ENCODE data around the gene MAPK10. TPM values are rescaled to one million over a fixed set of nuclear protein-coding genes. Genes with fewer than 3 reads are reported as not detected.
A peak's percentile ranks its signal among the peaks of the same experiment; 100 is the strongest.

Gene MAPK10
- polyA plus RNA-seq, 2 of the 4 experiments (the other 2 are of a cell fraction): 1.4 to 3.4 TPM

GRCh38 chr4:86203176-86203575, 156.7 kb downstream of the MAPK10 start:
- ChIA-PET POLR2A (no interaction called here), CTCF (no interaction called here)
- DNase-seq (ENCODE audit: low read depth in 1 of 2, low spot score in 1 of 2) (no peak), FAIRE-seq (no peak), ATAC-seq (no peak)
- H3K4me2 ChIP-seq: no peak overlapping the region
- 85% methylated on average over 2 of the region's 2 CpGs for whole genome bisulfite sequencing (ENCODE audit: missing lambda C conversion rate)
- no peak for TF ChIP-seq CHD2 (IDR thresholded peaks at IDR 0.05; ENCODE audit: low read length, partially characterized antibody)
- no peak for TF ChIP-seq TFCP2L1 (CRISPR knock-in tag; IDR thresholded peaks at IDR 0.05)
- no peak for TF ChIP-seq TP53 (CRISPR knock-in tag; IDR thresholded peaks at IDR 0.05)
- TF ChIP-seq HDAC2 (IDR thresholded peaks at IDR 0.05): no peak
- TF ChIP-seq JUN (IDR thresholded peaks at IDR 0.05): no peak
- no peak for TF ChIP-seq MAZ (IDR thresholded peaks at IDR 0.05; ENCODE audit: borderline replicate concordance, low read depth, low read length)
- TF ChIP-seq HOXB13 (CRISPR knock-in tag; IDR thresholded peaks at IDR 0.05; ENCODE audit: low read depth): no peak
- no peak for TF ChIP-seq REST (IDR thresholded peaks at IDR 0.05)
- no peak for TF ChIP-seq RARB (CRISPR knock-in tag; IDR thresholded peaks at IDR 0.05)
- no peak for TF ChIP-seq FOSB (CRISPR knock-in tag; IDR thresholded peaks at IDR 0.05)
- no peaks in the 10 kb centered on the region for H3K9me3 ChIP-seq
- no peak overlapping the region for H3K27ac ChIP-seq
- H3K4me3 ChIP-seq: no peak overlapping the region
- H3K4me1 ChIP-seq: no peaks in the 10 kb centered on the region

GRCh38 chr4:86185659-86186058, 174.2 kb downstream of the MAPK10 start:
- H3K4me3 ChIP-seq: no peak overlapping the region
- peaks cover 35% of the 10 kb centered on the region for H3K4me1 ChIP-seq
- FAIRE-seq (no peak), ATAC-seq (no peak), DNase-seq (ENCODE audit: low read depth in 1 of 2, low spot score in 1 of 2) (no peak)
- POLR2A ChIA-PET: no interaction called here
- CTCF ChIA-PET: no interaction called here
- no peak for TF ChIP-seq RAD21 (conservative IDR thresholded peaks at IDR 0.05 in 1 of 2, IDR thresholded peaks at IDR 0.05 in 1 of 2)
- no peak for TF ChIP-seq EHMT2 (IDR thresholded peaks at IDR 0.05; ENCODE audit: low read depth)
- TF ChIP-seq POLR2AphosphoS2 (conservative IDR thresholded peaks at IDR 0.05; ENCODE audit: low read length): no peak
- no peak for TF ChIP-seq PHF8 (IDR thresholded peaks at IDR 0.05; ENCODE audit: borderline replicate concordance, low read depth)
- TF ChIP-seq MAFK (IDR thresholded peaks at IDR 0.05; ENCODE audit: partially characterized antibody): peak; percentile 11
- 64% methylated on average over 1 of the region's 1 CpG for WGBS (ENCODE audit: missing lambda C conversion rate)
- no peaks in the 10 kb centered on the region for H3K9me3 ChIP-seq
- no peak overlapping the region for H3K27ac ChIP-seq
- H3K4me2 ChIP-seq: 0 out of 3 replicates have a peak overlapping the region, but pooled peaks have one; percentile 30

GRCh38 chr4:86184901-86185285, 175.0 kb downstream of the MAPK10 start:
- Histone ChIP-seq H3K4me3 (no peak overlapping the region), H3K27ac (0 out of 6 replicates have a peak overlapping the region, but pooled peaks of 1 of the 2 experiments have one; percentile 46), H3K4me1 (peaks cover 35% of the 10 kb centered on the region), H3K9me3 (no peaks in the 10 kb centered on the region; the same call in 2 of the 3 replicates), H3K4me2 (no peak overlapping the region)
- ChIA-PET POLR2A (no interaction called here), CTCF (no interaction called here)
- WGBS (ENCODE audit: missing lambda C conversion rate): 78% methylated on average over 5 of the region's 5 CpGs
- TF ChIP-seq RFX5 (IDR thresholded peaks at IDR 0.05): no peak
- no peak for TF ChIP-seq REST (IDR thresholded peaks at IDR 0.05)
- FAIRE-seq: no peak
- DNase-seq (ENCODE audit: low read depth in 1 of 2, low spot score in 1 of 2): no peak
- no peak for ATAC-seq
